Activated CD8-positive, alpha-beta memory T cell treated with anti-CD3 and anti-CD28 coated beads, Interleukin-2, amount 50 U/mL, for 48 hours (primary cell): ENCODE measurements around the gene PALD1.
A peak's percentile ranks its signal among the peaks of the same experiment; 100 is the strongest.
"Not testable (repeated sequence)": the region's sequence is repeated elsewhere in the genome, so short reads cannot be mapped to it uniquely, and the experiment has no call there.

Source experiments
- DNase-seq: peaks from one replicate; pipeline ENCODE4 v3.0.0-alpha.2; 2020

The PALD1 gene

DNA sequence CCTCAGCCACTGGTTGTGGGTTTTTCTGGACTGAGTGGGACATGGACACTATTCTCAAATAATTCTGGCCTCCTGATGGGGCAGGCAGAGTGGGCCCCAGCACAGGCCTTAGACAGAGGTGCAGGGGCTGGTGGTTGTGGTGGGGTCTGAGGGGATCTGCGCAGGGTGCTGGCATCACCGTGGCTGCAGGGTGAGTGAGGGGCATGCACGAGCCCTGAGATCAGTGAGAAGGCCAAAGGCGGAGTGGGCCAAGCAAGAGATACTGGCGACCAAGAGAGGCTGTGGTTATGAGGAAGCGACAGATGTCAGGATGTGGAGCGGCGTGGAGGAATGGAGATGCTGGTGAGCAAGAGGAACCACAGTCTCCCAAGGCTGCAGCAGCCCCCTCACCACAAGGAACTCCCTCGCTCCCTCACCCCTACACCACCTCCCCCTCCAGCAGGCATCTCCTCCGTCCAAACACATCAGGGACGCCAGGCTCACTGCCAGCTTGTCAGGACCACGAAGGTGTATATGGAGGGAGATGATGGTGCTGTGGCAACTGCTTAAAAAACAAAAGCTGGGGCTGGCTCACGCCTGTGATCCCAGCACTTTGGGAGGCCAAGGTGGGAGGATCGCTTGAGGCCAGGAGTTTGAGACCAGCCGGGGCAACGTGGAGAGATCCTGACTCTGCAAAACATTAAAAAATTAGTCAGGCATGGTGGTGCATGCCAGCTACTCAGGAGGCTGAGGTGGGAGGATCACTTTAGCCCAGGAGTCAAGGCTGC is 114.4 kb downstream of the PALD1 start:
- DNase-seq, result peak; percentile 42

DNA sequence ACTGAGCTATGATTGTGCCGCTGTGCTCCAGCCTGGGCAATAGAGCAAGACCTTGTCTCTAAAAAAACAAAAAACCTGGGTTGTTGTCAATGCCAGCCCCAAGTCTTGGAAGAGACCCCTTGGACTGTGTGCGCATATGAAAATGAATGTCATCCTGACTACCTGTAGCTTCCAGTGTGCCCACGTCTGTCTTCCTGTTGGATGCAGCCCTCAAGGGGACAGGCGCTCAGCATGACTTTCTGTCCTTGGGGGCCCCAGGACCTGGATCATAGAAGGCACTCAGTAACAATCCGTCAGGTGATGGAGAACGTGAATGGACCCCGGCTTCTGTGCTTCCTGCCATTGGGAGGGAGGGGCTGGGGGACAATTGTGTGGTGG is 114.9 kb downstream of the PALD1 start:
- peak; percentile 42 for DNase-seq

DNA sequence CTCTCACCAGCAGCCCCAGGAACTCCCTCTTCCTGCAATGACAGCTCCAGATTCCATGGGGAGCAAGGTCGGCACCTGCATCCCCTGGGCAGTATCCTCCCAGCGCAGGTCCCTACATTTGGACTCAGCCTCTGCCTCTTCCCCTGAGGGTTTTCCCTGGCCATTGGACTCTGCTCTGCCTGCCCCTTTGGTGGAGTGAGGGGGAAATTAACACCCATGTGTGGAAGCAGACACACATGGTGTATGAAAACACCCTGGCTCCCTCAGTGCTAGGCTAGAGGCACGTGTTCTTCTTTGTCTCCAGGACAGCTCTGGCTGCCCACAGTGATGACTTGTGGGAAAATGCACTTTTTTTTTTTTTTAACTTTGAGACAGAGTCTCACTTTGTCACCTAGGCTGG is 115.6 kb downstream of the PALD1 start:
- peak; percentile 44 for DNase-seq

DNA sequence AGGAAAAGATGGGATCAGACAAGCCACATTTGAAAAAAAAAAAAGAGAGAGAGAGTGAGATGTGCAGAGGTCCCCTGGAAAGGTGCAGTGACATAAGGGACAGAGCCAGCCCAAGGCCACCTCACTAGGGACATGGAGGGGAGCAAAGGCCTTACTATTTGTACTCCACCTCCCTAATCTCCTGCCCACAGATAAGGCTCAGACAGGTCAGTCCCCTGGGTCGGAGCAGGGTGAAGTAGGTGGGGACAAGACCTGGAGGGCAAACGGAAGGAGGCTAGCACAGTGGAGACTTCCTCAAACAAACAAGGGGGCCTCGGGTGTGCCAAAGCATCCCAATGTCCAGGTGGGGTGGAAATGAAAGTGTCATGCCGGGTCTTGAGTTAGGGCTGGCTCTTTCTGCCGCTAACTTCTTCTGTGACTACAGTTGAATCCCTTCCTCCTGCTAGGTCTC is 117.0 kb downstream of the PALD1 start:
- DNase-seq, result peak; percentile 42

DNA sequence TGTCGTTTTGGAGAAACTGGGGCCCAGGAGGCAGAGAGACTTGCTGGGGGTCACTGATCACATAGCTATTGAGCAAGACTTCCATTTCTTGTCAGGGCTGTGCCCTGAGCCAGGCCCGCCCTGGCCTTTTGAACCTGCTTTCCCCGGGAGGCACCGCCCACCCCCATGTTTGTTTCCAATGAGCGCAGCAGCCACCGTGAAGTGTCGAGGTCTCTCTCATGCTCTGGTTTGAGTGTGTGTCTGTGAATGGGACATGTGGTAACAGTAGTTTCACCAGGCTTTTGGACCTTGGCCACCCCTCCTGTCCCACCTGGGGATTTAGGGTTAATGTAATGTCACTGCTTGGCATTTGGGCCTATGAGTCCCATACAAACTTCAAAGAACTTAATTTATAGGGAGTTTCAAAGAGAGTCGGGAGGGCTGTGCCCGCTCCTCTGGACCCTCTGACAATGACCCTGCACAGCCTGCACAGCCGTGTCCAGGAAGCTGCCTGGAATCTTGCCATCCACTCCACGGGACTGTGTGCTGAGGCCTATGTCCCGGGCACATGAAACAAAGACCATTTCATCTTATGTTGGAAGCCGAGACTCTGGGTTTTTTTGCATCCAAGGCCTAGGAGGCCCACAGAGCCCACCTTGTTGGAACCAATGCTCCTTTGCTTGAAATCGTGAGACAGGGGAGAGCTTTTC is 117.7 kb downstream of the PALD1 start:
- DNase-seq, result peak; percentile 44

DNA sequence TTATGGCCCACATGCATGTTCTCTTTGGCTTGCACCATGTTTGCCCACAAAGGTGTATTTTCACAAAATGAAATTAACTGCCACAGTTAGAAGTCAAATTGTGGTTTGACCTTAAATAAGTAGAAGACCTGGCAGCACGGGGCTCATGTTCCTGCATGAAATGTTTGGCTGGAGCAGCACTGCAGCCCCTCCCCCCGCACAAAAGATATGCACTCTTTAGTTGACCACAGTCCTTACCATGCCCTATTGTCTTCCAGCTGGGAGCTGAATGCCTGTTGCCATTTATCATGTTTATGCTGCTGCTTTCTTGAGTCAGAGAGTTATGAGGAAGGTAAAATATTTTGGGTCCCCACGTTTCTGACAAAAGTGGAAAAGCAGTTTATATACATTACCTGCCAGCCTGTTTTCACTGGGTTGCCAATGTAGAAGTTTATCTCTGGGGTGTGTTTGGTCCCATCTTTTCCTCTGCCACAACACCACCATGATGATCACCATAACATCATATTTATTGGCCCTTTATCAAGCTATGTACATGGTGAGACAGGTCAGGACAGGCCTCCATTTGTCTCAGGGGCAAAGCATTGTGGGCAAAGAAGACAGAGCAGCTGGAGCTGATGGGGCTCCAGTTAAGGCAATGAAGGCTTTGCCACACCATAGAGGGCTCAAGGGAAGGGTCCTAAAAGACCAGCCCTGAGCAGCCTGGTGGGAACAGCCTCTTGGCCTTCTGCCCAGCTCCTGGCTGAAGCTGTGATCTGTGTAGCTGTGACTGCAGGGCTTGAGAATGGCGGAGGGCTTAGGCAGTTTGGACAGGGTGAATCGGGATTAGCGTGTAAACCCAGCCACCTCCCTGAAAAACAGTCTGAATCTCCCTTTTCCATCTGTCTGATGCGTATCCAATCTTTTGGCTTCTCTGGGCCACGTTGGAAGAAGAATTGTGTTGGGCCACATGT is 118.6 kb downstream of the PALD1 start:
- peak; percentile 23 for DNase-seq

DNA sequence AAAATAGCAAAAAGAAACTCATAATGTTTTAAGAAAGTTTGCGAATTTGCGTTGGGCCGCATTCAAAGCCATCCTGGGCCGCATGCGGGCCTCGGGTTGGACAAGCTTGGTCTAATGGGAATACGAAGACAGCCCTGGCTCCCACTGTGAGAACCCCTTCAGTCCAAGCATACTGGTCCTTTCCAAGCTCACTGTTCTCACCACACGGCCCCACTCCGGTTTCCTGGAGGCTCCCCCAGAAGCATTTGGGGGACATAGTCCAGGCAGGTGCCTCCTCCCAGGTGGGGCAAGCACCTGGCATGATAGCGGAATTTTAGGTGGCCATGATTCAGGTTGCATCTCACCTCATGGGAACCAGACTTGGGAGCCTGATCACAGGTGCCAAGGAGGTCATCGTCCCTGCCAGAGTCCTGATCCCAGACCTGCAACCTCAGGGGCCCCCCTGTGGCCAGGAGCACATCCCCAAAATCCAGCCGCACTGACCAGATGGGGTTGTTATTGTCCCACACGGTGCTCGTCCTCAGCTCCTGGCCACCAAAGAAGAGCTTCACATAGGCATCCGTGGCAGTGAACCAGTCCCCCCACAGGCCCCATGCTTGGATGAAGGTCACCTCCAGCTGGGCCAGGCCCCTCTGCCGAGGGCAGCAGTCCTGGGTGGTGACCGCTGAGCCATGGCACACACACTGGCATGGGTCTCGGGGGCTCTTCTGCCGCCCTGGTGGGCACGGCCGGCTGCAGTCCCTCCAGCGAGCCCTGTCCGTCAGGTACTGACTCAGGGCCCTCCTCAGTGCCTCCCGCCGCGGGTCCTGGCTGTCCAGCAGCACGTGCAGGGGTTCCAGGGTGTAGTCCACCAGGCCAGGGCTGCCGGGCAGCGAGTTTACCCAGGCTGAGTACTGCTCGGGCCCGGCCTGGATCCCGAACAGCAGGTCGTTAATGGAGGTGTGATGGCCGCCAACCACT is 119.6 kb downstream of the PALD1 start:
- DNase-seq, result peak; percentile 42

DNA sequence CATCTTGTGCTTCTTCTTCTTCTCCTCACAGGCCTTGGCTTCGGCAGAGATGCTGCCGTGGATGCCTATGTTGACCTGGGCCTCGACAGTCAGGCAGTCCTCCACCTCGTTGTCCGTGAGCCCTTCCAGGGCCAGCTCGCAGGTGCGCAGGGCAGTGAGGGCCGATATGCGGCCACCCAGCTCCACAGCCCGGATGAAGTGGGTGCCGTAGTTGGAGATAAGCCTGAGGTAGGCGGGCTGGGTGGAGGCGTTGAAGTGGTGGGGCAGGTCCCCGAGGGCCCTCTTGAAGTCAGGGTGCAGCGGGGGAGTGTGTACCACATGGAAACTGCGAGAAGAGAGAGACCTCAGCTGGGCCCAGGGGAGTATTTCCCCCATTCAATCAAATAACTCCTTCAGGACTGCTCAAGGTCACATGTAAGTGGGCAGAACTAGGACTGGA is 120.3 kb downstream of the PALD1 start:
- DNase-seq, result peak; percentile 48

DNA sequence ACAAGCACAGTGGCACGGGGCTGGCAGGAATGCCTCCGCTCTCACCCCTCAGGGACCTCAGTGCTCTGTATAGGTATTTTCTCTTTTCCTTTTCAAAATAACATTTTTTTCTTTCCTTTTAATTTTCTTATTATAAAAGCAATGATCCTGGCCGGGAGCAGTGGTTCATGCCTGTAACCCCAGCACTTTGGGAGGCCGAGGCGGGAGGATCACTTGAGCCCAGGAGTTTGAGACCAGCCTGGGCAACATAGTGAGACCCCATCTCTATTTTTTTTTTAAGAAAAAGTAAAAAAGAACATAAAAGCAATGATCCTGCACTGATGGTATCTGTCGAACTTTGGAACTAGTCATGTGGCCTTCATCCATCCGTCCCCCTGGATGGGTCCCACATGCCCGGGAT is 120.8 kb downstream of the PALD1 start:
- DNase-seq, result no peak

DNA sequence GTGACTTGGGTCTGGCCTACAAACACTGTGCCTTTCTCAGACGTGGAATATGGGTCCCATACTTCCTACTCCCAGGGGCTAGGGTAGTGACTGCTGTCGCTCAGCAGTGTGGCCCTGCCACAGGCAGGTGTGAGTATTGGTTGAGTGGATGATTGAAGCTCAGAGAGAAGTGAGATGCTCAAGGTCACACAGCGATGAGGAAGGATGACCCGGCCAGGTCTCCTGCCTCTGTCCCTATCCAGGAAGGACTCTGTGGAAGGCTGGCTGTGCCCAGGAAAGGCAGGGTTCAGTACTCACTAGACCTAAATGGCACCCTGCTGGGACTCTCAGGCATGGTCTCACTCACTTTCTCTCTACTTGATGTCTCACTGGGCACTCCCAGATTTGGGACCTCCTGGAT is 121.2 kb downstream of the PALD1 start:
- peak; percentile 47 for DNase-seq

DNA sequence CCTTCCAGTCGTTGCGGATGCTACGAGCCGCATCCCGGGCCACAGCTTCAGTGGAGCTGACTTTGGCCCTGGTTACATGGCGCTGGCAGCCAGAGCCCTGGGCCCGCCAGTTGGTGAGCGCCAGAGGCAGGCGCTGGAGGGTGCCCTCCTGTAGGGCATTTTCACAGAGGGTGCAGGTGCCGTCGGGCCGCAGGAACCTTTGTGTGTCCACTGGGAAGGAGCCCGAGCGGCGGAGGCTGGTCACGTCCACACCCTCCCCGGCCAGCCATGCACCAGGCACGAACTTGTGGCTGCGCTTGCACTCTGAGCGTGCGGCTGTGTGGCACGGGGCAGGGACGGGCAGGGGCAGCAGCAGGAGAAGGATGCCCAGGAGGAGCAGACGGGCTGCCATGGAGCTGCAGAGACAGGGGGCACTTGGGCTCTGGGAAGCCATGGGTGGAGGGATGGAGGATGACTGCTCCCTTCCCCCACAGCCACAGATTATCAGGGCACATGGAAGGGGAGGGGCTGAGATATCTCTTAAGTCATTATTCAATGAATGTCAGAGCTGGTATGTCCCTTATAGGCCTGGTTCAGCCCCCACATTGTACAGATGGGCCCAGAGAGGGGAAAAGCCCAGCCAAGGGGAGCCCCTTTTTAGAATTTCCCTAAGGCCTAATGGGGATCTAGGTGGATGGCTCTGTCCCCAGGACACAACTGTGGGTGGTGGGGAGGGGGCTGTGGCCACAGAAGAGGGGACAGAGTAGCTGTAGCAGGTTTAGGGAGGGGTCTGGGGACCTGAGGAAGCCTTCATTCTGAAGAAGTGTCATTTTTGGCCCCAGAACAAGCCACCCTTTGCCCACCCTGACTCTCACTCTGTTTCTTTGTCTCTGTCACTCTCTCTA is 122.2 kb downstream of the PALD1 start:
- DNase-seq, result peak; percentile 45

DNA sequence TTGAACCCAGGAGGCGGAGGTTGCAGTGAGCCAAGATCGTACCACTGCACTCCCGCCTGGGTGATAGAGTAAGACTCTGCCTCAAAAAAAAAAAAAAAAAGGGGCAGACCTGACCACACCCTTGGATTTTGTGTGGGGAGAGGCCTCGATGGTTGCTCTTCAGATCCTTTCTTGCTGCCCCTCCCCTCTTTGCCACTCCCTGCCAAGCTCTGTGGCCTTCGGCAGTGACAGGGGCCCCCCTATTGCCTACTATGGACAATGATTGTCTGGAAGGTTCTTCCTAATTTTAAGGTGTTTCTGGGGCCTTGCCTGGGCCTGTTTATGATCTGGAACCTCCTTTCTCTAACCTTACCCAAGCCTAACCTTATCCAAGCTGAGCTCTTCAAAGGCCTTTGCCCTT is 123.2 kb downstream of the PALD1 start:
- no peak for DNase-seq

DNA sequence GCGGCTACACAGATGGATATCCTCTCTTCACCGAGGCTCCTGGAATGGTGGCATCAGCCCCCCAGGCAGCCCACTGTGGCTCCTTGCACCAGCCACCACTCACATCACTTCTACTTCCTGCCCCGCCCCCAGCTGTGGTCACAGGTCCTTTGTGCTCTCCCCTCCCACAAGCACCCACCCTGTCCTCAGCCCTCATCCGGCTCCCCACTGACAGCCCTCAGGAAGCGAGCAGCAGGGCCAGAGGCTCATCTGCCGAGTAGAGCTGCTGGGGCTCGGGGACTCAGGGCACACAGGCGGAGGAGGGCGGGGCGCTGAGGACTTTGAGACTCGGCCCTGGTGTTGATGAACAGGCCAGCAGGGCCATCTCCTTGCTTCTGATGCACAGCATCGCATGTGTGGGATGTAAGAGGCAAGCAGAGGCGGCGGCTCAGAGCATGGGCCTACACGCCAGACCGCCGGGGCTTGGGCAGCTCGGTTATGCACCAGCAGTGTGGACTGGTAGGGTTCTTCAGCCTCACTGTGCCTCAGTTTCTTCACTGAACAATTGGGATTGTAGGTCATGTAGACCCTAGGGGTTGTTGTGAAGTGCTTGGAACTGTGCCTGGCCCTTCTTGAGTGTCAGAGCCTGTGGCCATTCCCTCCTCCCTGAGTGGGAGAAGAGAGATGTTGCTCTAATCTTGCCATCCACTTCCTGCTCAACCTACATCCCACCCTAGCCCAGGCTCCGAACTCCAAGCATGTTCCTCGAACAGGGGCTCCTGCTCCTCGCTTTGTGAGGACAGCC is 124.3 kb downstream of the PALD1 start, which contains the start of gene PRF1:
Gene PRF1 (minus strand): TSS at position 77 of the 784 bp plus-strand sequence. CDS start 1,839 bp downstream, outside the sequence.
- peak; percentile 88 for DNase-seq

DNA sequence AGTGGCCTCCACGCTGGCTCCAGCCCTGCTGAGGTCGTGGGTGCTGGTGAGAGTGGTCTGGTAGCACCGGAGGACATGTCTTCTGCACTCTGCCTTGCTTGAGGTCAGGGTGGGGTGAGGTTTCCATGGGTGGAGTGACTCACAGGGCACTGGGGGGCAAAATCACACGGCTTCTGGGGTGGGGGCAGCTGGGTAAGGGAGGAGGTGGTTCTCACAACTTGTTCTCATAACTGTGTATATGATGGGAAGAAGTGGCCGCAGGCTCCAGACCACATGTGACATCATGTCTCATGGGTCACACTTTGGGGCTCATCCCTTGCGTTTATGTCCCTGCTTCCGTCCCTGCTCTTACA is 124.9 kb downstream of the PALD1 start:
- DNase-seq, result peak; percentile 73

DNA sequence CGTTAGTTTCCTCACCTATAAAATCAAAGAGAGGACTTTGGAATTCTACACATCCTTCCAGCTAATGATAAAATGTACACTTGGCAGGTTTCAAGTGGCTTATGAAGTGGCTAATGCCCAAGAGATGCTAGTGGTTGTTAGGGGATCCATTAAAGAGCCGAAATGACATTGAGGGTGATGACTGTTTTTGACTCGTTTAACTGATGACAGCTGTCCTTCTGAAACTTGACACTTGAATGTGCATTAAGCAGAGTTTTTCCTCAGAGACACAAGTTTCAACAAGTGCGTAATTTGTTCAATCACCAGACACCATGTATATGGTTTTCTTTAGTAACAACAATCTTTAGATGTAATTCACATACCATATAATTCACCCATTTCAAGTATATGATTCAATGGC is 125.5 kb downstream of the PALD1 start:
- DNase-seq, result no peak

DNA sequence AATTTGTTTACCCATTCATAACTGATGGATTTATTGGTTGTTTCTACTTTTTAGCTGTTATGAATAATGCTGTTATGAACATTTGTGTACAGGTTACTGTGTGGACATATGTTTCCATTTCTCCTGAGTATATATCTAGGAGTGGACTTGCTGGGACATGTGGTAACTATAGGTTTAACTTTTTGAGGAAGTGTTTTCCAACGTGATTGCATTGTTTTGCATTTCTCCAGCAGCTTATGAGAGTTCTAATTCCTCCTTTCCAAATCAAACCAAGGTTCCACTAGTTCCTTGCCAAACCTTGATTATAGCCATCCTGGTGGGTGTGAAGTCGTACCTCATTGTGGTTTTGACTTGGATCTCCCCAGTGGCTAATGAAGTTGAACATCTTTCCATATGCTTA is 126.6 kb downstream of the PALD1 start:
- no peak for DNase-seq

DNA sequence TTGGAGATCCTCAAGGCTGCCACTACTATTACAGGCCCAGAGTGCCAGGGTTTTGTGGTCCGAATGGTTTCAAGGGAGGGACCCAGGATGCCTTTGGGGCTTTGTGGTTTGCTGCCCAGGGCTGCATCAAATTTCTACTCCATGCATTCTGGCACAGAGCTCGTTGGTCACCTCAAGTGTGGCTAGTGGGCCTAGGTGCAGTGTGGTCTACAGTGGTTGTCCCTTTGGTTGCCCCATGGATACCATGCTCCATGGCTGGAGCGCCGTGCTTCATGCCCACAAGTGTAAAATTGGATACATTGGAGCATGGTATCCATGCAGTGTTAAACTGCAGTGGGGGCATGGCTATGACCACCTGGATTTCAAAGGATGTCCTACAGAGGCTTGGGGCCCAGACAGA is 129.4 kb downstream of the PALD1 start:
- DNase-seq, result no peak

DNA sequence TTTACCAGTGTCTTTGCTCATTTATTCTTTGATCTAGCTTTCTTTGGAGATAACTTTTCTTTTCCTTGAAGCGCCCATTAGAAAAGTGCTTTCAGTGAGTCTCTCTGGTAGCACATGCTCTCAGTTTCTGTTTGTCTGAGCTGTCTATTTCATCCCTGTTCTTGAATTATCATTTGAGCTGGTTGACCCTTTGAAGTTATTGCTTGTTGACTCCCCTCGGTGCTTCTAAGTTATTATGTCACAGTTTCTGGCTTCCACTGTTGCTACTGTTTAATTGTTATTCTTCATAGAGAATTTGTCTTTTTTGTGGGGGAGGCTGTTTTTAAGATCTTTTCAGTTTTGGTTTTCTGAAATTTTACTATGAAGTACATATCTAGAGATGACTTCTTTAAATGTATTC is 135.4 kb downstream of the PALD1 start:
- no peak for DNase-seq

DNA sequence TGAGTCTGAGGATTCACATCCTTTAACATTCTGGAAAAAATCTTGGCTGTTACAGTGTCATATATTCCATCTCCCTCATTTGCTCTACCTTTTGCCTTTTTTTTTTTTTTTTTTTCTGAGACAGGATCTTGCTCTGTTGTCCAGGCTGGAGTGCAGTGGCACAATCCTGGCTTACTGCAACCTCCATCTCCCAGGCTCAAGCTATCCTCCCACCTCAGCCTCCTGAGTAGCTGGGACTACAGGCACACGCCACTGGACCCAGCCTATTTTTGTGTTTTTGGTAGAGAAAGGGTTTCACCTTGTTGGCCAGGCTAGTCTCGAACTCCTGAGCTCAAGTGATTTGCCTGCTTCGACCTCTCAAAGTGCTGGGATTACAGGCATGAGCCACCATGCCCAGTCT is 135.8 kb downstream of the PALD1 start:
- DNase-seq, result not testable (repeated sequence)

DNA sequence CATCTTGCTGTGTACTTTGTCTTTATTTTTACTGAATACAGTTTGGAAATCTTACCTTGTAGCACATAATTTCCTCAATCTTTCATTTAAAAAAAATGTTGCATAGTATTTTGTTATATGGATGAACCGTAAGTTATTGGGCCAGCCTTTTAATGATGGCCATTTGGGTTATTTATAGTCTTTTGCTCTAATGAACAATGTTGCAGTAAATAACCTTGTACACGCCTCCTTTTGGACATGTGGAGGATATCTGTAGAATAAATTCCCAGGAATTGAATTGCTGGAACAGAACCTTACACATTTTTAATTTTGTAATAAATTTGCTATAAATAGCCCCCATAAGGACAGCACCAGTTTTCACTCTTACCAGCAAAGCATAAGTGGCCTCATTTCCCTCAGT is 136.6 kb downstream of the PALD1 start:
- no peak for DNase-seq
